HUES64 (cell line): Measurements from ENCODE around the gene LTN1.

Experiments
- H3K27ac ChIP-seq: 2 replicates; pipeline ENCODE4 v1.7.0; 2013; ENCODE audit warnings: low read depth, low read length, inconsistent platforms
- H3K27me3 ChIP-seq: 2 replicates; pipeline ENCODE4 v1.6.1; 2013; ENCODE audit warnings: mild to moderate bottlenecking, low read length; ENCODE audit not compliant: insufficient read depth
- H3K36me3 ChIP-seq: 2 replicates; pipeline ENCODE4 v1.6.1; 2013; ENCODE audit warnings: mild to moderate bottlenecking, low read length; ENCODE audit not compliant: insufficient read depth
- H3K4me1 ChIP-seq: 2 replicates; pipeline ENCODE4 v1.6.1; 2013; ENCODE audit warnings: mild to moderate bottlenecking, low read length, moderate library complexity; ENCODE audit not compliant: insufficient read depth
- H3K4me3 ChIP-seq: 2 replicates; pipeline ENCODE4 v1.5.1; 2013; ENCODE audit warnings: mild to moderate bottlenecking, low read length, moderate library complexity
- H3K9ac ChIP-seq: 2 replicates; pipeline ENCODE4 v1.6.1; 2013; ENCODE audit warnings: mild to moderate bottlenecking, low read depth, low read length
- H3K9me3 ChIP-seq: 2 replicates; pipeline ENCODE4 v1.6.1; 2013; ENCODE audit warnings: low read depth, low read length; ENCODE audit not compliant: insufficient read depth
- WGBS: fragments of 150-250, 120-280 bp; methylation state at CpG from one replicate; pipeline ENCODE4 v1.1.7; 2013; ENCODE audit warnings: missing lambda C conversion rate; 5-methylcytosine and 5-hydroxymethylcytosine counted together

Gene LTN1

GRCh38 chr21:28982637-28983036 is 10.0 kb downstream of the LTN1 start:
- Histone ChIP-seq H3K9me3 (no peaks in the 10 kb centered on the region), H3K27ac (no peak overlapping the region), H3K27me3 (no peaks in the 10 kb centered on the region), H3K9ac (no peak overlapping the region), H3K36me3 (peaks cover 83% of the 10 kb centered on the region), H3K4me1 (no peaks in the 10 kb centered on the region), H3K4me3 (no peak overlapping the region)
- 100% methylated on average over 1 of the region's 1 CpG for WGBS

DNA sequence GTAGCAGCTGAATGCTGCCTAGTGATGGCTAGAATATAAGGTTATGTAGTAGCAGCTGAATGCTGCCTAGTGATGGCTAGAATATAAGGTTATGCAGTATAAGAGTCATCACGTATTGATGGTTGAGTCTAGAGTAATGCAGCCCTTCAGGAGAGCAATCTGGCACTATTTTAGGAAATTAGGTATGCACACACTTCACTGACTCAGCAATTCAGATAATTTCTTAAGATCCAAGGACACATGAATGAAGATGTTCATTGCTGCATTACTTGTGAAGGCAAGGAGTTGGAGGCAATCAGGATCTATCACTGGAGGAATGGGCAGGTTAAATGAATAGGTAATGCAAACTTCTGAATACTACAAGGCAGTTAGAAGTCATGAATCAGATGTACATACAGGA is 13.6 kb downstream of the LTN1 start:
- Histone ChIP-seq H3K27me3 (no peaks in the 10 kb centered on the region), H3K4me1 (no peaks in the 10 kb centered on the region), H3K9me3 (no peaks in the 10 kb centered on the region), H3K36me3 (peaks cover 79% of the 10 kb centered on the region), H3K4me3 (no peak overlapping the region), H3K27ac (no peak overlapping the region), H3K9ac (no peak overlapping the region)
- 97% methylated on average over 1 of the region's 1 CpG for WGBS

GRCh38 chr21:28975397-28975796 is 17.3 kb downstream of the LTN1 start:
- no peaks in the 10 kb centered on the region for H3K9me3 ChIP-seq
- H3K4me3 ChIP-seq = no peak overlapping the region
- WGBS = 96% methylated on average over 3 of the region's 3 CpGs
- H3K27me3 ChIP-seq = no peaks in the 10 kb centered on the region
- no peak overlapping the region for H3K9ac ChIP-seq
- peaks cover 60% of the 10 kb centered on the region for H3K36me3 ChIP-seq
- peaks cover 12% of the 10 kb centered on the region; the same call in 1 of the 2 replicates for H3K4me1 ChIP-seq
- H3K27ac ChIP-seq = no peak overlapping the region

DNA sequence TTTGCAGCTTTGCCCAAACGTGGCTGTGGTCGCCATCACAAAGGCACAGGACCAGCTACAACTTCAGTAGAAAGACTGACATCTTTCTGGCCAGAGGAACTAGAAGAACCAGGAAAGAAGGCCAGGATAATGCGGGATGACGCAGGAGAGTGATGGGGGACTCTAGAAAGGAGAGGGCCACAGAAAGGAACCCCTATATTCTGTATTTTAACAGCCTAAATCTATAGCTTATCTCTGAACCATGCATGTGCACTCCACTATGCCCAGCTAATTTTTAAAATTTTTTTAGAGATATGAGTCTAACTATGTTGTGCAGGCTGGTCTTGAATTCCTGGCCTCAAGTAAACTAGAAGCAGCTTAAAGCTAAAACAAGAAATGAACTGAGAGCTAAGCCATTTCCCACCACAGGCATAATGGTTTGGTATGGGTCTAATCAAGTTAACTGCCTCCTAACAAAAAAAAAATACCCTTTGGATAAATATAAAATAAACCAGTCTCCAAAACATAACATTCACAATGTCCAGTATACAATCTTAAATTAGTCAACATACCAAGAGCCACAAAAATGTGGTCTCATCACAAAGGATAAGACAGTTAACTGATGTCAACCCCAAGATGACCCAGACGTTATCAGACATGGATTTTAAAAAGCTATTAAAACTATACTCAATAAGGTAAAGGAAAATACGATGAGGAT is 18.0 kb downstream of the LTN1 start:
- H3K27ac ChIP-seq = no peak overlapping the region
- no peak overlapping the region for H3K4me3 ChIP-seq
- 92% methylated on average over 4 of the region's 6 CpGs for WGBS
- H3K9ac ChIP-seq = no peak overlapping the region
- no peaks in the 10 kb centered on the region for H3K9me3 ChIP-seq
- H3K4me1 ChIP-seq = peaks cover 15% of the 10 kb centered on the region; the same call in 1 of the 2 replicates
- H3K36me3 ChIP-seq = peaks cover 62% of the 10 kb centered on the region
- H3K27me3 ChIP-seq = no peaks in the 10 kb centered on the region

- no peak overlapping the region for H3K9ac ChIP-seq
- H3K27ac ChIP-seq = no peak overlapping the region
- H3K4me1 ChIP-seq = peaks cover 15% of the 10 kb centered on the region; the same call in 1 of the 2 replicates
- H3K27me3 ChIP-seq = no peaks in the 10 kb centered on the region
- 97% methylated on average over 6 of the region's 6 CpGs for WGBS
- H3K4me3 ChIP-seq = no peak overlapping the region
- H3K36me3 ChIP-seq = peaks cover 66% of the 10 kb centered on the region
- no peaks in the 10 kb centered on the region for H3K9me3 ChIP-seq
Measured at GRCh38 chr21:28972398-28972797, 20.3 kb downstream of the LTN1 start.

DNA sequence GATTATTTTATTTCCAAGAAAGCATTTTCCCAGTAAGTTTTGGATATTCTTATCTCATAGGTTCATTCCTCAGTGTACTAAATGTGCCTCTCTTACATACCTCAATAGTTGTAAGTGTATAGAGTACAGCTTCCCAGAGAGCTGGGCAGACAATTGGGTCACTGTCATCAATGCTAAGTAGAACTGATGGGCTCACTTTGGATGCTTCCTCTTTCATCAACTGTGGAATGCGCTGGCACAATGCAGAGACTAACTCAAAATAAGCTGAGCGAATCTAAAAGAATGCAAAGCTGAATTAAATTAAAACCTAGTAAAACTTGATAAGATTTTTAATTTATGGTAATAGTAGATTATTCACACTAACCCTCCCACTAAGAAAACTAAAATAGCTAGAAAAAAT is 21.5 kb downstream of the LTN1 start:
- WGBS = 95% methylated on average over 1 of the region's 2 CpGs
- Histone ChIP-seq H3K4me1 (peaks cover 15% of the 10 kb centered on the region; the same call in 1 of the 2 replicates), H3K4me3 (no peak overlapping the region), H3K9ac (peak overlapping the region; percentile 22; the same call in 1 of the 2 replicates), H3K36me3 (peaks cover 71% of the 10 kb centered on the region), H3K27me3 (no peaks in the 10 kb centered on the region), H3K27ac (peak overlapping the region; percentile 4; the same call in 1 of the 2 replicates), H3K9me3 (no peaks in the 10 kb centered on the region)

GRCh38 chr21:28963831-28964230 is 28.8 kb downstream of the LTN1 start:
- no peak overlapping the region for H3K9ac ChIP-seq
- H3K4me3 ChIP-seq = no peak overlapping the region
- no peak overlapping the region for H3K27ac ChIP-seq
- H3K9me3 ChIP-seq = no peaks in the 10 kb centered on the region
- H3K27me3 ChIP-seq = no peaks in the 10 kb centered on the region
- H3K4me1 ChIP-seq = no peaks in the 10 kb centered on the region
- no CpG with 5 or more reads among the region's 1 CpG for WGBS
- H3K36me3 ChIP-seq = peaks cover 82% of the 10 kb centered on the region

- no peak overlapping the region for H3K27ac ChIP-seq
- 100% methylated on average over 2 of the region's 2 CpGs for WGBS
- no peaks in the 10 kb centered on the region for H3K27me3 ChIP-seq
- H3K36me3 ChIP-seq = peaks cover 83% of the 10 kb centered on the region
- no peaks in the 10 kb centered on the region for H3K9me3 ChIP-seq
- H3K4me1 ChIP-seq = no peaks in the 10 kb centered on the region
- no peak overlapping the region for H3K4me3 ChIP-seq
- no peak overlapping the region for H3K9ac ChIP-seq
Measured at GRCh38 chr21:28962465-28962864, 30.2 kb downstream of the LTN1 start.

DNA sequence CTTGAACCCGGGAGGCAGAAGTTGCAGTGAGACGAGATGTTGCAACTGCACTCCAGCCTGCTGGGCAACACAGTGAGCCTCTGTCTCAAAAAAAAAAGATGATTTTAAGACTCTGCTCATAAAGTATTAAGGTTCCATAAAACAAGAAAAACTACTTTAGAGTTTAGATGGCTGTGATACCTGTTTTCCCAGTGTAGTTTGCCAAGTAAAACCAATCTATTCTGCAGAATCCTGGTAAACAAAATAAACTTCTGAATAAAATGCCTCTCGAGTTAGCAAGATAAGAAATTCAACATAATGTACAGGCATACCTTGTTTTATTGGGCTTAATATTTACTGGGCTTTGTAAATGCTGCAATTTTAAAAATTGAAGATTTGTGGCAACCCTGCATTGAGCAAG is 30.8 kb downstream of the LTN1 start:
- no peak overlapping the region for H3K9ac ChIP-seq
- no peaks in the 10 kb centered on the region for H3K9me3 ChIP-seq
- no peaks in the 10 kb centered on the region for H3K4me1 ChIP-seq
- H3K27ac ChIP-seq = no peak overlapping the region
- no peaks in the 10 kb centered on the region for H3K27me3 ChIP-seq
- WGBS = 99% methylated on average over 3 of the region's 3 CpGs
- no peak overlapping the region for H3K4me3 ChIP-seq
- peaks cover 82% of the 10 kb centered on the region for H3K36me3 ChIP-seq

GRCh38 chr21:28960245-28960644 is 32.4 kb downstream of the LTN1 start:
- no CpG with 5 or more reads among the region's 1 CpG for WGBS
- Histone ChIP-seq H3K27ac (no peak overlapping the region), H3K4me1 (no peaks in the 10 kb centered on the region)

DNA sequence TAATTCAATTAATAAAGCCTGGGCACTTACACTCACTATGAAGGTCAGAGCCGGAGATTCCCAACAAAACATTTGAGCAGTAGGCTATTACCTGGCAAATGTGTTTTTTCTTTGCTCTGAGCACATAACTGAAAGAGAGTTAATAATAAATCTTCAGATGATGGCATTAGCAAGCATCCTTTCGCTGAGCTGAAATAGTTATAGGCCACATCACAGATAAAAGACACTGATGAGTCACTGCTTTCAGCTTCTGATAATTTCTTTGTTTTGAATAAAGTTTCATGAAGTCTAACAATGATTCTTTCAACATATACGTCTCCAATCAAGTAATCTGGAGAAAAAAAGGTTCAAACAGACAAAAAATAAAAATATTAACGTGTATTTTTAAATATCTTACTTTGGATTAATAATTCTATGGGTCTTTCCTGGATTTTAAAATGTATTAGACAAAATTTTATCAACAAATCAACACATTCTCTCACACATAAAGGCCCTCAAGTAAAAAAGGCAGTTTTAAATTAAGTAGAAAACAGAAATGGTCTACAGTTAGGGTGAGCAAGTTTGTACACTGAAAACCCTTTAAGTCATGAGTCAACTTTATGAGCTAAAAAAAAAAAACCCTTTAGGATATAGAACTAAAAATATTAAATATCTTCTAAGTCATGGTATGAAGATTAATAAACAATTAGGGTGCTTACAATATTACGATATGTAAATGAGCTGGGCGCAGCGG is 33.1 kb downstream of the LTN1 start:
- Histone ChIP-seq H3K9me3 (no peaks in the 10 kb centered on the region), H3K27me3 (no peaks in the 10 kb centered on the region), H3K27ac (no peak overlapping the region), H3K9ac (no peak overlapping the region), H3K4me1 (no peaks in the 10 kb centered on the region), H3K4me3 (no peak overlapping the region), H3K36me3 (peaks cover 74% of the 10 kb centered on the region)
- WGBS = 89% methylated on average over 5 of the region's 7 CpGs

More at GRCh38 chr21:28960245-28960644, 32.4 kb downstream of the LTN1 start:
- no peak overlapping the region for H3K4me3 ChIP-seq
- no peak overlapping the region for H3K9ac ChIP-seq
- peaks cover 80% of the 10 kb centered on the region for H3K36me3 ChIP-seq
- no peaks in the 10 kb centered on the region for H3K27me3 ChIP-seq
- no peaks in the 10 kb centered on the region for H3K9me3 ChIP-seq
